Inflammatory macrophage treated with lipopolysaccharide for 4 hours (primary cell): ENCODE measurements around the gene GHR.

Experiments used
- DNase-seq: peaks from one replicate; pipeline ENCODE4 v3.0.0-alpha.2; 2020

Gene GHR

DNA sequence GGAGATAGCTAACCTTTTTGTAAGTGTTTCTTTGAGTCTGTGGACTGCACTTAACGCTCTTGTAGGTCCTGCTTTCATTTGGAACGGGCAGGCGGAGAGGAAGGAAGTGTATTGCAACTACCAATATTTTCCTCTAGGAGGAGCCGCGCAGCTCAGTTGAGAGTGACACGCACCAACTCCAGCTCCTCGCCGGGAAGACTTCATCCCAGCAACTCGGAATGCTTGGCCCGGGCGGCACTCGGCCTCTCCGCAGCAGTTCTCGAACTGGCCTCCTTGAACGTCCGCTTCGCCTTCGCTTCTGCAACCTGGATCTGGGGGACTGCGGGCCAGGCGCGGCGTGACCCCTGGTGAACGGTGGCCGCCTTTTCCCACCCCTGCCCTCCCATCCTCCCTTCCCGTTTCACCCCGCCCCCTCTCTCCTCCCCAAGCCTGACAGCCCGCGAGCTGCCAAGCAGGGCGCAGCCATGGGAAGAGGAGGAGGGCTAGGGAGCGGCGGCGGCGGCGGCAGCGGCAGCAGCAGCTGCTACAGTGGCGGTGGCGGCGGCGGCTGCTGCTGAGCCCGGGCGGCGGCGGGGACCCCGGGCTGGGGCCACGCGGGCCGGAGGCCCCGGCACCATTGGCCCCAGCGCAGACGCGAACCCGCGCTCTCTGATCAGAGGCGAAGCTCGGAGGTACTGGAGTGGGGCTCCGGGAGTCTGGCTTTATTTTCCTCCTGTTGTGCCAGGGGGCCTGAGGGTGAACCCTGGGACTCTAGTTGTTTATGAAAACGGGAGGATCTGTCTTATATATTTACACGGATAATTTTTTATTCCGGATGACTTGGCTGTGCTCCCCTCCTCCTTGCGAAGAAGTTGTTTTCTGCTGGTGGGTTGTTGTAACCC, at the start of gene GHR:
Gene GHR, plus strand, starts transcription at position 155 of the 881 bp plus-strand sequence. CDS start 142,436 bp downstream, outside the sequence.
- DNase-seq, result peak; percentile 59

DNA sequence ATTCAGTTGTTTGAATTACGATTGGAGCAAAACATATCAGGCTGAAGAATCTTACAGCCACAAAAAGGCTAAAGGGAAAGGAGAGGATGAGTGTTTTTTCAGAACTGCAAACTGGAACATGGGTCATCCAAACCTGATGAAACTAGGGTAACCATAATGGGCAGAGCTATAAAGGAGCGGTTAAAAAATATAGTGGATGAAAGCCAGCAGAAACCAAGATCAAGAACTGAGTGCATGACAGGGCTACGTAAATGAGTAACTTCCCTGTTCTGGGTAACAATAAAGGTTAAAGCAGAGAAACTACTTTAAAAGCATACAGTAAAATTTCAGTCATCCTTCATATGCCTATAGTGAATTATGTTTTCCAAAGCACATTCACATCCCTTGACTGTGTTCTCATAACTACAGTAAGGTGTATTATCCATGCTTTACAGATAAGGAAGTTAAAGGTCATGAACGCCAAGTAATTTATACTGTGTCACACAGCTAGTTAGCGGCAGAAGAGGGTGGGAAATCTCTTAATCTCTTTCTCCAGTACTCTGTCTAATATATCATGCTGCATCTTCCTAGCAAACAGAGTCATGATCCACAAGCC, 48.5 kb upstream of the GHR start:
- DNase-seq, result no peak

DNA sequence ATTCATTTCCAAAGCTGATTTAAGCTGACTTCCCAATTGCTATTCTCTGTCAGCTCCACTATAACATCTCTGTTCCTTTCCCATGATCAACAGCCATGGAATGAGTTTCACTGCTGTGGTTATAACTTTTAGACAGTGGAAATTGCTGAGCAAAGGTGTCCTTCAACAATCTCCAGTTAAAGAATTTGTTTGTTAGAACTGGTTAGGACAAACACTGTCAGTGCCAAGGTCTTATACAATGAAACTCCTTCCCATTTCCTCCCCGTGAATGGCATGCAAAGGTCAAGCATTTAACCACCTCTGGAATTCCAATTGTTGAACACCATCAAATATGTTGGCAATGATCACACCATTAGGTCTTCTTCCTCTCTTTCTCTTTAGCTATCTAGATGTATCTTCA, 45.7 kb upstream of the GHR start:
- no peak for DNase-seq

DNA sequence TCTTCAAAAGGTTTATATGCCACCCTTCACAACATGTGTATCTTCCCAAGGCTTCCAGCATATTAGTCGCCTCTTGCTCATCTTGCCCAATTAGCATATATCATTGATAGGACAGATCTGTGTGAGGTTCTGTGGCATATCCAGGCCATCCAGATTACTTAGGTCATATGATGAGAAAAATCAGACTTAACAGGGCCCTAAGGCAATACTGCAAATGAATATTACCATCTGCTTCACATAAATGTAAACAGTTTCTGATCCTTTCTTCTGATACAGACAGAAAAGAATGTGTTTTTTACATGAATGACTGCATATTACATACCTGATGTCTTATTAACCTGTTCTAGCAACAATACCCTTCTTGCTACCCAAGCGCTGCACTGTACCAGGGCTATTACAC, 41.3 kb upstream of the GHR start:
- no peak for DNase-seq

DNA sequence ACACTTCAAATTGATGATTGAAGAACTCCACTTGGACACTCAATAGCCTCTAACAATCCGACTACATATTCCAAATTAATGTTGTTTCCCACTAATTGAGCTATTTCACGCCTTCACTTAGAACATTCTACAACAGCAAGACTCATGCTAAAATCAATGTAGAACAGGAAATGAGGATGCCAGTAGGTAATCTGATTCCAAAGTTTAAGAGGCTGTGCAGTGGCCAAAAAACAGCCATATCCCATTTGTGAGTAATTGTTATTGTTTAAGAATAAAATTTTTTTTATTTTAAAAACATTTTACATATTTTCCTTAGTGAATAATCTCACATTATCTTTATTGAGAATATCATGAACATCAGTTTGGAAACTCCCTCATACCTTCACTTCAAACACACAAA, 35.7 kb upstream of the GHR start:
- DNase-seq, result no peak

DNA sequence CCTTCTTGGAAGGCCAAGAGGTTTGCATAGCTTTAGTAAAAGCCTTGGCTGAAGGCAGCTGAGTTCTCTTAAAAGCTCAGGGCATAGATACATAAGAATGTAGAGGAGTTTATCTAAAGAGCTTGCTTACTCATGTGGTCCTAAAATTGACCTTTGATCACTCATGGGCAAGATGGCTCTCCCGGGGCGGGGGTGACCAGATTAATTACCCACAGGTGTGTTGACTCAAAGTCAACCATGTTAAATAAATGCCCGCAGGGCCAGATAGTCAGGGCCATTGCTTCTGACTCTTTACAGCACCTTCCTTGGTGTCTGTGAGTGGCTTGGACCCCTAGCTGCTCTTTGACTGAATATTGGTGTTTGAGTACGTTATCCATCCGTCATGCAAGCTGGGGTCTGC, 33.1 kb upstream of the GHR start:
- no peak for DNase-seq

DNA sequence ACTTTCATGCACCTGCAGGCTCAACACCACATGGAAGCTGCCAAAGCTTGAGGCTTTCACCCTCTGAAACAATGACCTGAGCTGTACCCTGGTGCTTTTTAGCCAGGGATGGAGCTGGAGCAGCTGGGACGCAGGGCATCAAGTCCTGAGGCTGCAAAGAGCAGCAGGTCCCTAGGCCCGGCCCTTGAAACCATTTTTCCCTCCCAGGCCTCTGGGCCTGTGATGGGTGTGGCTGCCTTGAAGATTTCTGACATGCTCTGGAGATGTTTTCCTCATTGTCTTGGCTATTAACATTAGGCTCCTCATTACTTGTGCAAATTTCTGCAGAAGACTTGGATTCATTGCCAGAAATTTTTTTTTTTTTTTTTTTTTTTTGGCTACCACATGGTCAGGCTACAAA, 30.3 kb upstream of the GHR start:
- DNase-seq, result no peak

DNA sequence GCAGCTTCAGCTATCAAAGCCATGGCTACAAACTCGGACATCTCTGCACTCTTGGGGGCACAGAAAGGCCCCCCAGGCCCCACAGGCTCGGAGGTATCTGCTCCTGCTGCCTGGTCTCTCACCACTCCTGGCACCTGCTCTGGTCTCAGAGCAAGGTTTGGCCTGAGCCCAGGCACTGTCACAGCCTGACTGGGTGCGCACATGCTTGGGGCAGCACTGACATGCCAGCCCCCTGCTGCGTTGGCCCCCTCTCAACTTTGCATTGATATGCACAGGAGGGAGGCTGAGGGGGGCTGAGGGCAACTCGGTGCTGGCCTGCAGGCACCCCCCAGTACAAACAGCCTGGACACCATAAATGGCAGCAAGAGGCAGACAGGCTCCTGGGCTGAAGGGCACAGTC, 27.1 kb upstream of the GHR start:
- no peak for DNase-seq

DNA sequence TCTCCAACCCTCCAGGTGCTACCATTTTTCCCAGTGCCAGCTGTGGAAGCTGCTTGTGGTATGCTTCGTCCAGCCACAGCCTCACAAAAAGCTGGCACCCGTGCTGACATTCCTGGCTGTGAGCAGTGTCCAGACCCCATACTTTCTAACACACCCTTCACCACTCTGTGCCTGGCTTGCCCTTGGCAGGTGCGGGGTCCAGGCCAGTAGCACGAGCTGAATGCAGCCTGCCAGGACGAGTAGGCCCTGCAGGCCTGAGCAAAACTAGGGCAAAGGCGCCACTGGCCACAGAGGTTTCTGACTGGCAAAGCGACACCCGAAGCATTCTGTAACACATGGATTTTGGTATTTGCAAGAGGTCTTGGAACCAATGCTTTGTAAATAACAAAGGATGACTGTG, 26.0 kb upstream of the GHR start:
- no peak for DNase-seq

DNA sequence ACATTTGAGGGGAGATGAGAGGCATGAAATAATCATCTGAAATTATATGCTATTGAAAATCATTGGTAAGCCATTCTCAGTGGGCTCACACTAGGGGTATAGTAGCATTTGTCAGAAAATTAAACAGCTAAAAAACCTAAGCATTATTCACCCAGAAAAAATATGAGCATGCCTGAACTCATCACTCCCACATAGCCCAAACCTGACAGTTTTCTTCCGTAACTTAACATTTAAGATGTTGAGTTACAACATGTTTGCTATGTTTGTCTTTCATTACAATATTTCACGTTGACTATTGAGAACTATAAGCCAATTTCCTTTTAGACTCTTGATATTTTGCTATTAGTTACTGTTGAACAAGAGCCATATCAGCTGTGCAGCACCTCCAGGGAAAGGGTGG, 23.5 kb upstream of the GHR start:
- DNase-seq, result no peak

DNA sequence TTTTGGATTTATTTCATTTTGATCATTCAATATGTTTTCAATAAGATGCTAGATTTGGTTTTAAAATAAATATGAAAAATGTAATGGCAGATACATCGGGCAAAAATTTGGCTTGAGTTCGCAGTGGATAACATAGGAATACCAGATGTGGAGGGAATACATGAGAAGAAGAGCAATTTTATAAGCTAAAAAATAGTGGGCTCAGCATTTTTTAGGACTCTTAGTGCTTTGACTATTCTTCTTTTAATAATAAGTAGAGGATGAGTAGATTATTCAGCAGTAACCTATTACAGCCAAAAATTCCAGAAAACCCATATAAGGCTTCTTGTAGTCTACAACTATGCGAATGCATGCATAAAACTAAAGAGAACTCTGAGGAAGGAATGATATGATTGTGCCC, 22.8 kb upstream of the GHR start:
- DNase-seq, result no peak

DNA sequence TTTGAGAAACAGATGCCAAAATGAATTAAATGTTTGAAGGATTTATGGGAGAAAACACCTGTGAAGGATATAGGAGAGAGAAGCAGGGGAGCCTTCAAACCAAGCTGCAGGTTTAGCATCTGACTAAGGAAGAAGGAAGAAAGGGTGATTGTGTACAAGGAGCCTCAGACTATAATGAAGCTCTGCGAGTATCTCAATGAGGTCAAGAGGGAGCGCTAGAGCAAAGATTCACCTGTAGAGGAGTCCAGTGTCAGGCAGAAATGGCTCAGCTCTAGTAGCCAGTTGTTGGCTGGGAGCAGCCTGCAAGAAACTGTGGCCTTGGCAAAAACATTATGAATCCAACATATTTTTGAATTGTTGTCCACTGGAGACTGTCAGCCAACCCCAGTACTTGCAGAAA, 20.0 kb upstream of the GHR start:
- no peak for DNase-seq

DNA sequence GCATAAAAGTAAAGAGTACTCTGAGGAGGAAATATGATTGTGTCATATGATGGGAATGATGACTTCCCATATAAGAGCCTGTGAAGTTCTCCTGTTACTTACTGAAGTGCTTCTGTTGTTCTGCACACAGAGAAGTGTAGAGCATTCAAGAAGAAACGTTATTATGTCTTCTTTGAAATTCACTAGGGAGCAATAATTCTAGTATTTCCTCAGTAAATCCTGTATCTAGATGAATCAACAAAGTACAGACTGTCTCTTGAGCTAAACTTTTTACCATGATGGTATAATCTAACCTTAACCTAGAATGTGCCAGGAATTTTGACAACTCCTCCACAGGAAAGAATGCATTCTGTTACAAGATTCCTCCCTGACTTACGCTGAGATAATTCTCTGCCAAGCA, 18.9 kb upstream of the GHR start:
- no peak for DNase-seq

DNA sequence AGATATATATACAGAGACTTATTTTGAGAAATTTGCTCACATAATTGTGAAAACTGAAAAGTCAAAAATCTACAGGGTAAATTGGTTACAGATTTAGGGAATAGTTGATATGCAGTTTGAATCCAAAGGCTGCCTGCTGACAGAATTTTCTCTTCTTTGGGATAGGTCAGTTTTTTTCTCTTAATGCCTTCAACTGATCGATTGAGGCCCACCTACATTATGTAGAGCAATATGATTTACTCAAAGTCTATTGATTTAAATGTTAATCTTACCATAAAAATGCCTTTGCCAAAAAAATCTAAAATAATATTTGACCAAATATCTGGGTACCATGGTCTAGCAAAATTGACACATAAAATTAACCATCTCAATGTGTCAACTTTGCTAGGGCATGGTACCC, 3.9 kb upstream of the GHR start:
- DNase-seq, result no peak

DNA sequence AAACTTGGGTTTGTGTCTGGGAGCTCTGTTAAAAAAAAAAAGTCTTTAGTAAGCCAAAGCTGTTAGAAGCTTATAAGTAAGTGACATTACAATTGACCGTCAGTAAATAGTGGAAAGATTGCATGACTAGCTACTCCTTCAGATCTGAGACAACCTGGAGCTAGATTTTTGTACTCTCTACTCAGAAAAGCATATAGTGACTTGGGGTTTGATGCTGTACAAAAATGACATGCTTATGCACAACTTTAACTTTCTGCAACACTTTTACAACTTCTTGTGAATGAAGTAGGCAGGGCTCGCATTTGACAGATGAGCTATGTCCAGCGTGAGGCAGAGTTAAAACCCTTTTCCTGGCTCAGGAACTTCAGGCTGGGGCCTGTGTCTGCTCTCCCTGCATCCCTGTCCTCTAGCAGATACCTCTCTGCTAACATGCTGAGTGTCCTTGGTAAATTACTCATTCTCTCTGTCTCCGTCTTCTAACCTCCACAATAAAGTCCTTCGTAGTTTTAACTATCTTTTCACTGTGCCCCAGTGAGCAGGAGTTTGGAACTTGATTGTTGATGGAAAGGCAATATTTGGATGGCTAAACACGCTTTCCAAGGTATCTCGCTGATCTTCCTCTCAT, 471 bp upstream of the GHR start:
- no peak for DNase-seq

DNA sequence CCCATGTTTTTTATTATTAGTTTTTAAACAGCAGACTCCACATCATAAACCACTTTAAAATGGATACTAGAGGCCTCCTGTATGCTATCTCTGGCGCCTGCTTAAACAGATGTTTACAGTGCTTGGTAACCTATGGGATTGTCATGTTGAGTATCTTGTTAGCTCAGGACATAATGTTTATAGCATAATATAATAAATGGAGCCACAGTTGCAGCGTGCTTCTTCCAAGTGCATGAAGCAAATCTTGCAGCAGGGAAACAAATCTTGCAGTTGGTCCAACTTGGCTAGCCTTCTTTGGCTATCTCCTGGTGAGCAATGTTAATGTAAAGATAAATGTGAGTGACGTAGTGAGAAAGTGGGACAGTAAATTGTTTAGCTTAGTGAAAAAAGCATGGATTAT, 2.8 kb downstream of the GHR start:
- no peak for DNase-seq

DNA sequence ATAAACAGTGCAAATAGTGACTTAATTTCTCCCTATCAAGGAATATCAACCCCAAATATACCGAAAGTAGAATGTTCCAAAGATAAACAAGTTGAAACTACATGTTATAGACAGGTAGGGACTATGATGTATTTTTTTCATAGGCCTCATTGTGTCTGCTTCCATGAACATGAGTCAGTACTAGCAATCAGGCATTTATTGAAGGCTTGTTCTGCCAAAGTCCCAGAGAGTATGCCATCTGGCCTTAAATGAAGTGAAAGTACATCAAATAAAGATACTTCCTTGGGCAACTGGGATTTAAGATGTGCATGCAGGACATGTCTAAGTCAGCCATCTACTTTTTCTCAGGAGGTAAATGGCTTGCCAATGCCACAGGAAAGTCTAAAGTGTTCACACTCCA, 6.5 kb downstream of the GHR start:
- no peak for DNase-seq

DNA sequence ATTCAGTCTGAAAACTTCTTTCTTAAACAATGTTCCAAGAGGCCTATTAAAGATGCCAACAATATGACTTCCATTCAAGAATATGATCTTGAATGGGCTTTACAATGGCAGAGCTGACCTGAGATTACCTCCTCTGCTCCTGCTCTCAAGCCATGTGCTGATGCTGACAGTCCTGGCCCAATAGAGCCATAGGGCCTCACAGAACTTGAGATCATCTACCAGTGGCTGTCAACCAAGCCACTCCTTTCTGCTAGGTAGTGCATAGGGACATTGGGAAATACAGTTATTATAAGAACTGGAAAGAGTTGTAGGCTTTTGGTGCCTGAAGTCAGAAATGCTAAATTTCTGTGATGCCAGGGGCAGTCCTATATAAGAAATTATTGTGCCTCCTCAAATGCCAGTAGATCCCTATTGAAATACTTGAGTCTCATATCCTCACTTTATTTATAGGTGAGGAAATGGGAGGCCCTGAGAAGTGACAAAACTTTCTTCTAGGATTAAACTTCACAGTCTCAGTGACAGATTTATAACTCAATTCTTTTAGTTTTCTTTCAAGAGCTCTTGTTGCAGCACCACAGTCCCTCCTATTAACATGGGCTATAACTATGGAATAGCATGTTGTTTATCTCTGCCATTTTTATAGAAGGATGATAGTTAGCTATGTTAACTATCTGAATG, 10.9 kb downstream of the GHR start:
- DNase-seq, result no peak

DNA sequence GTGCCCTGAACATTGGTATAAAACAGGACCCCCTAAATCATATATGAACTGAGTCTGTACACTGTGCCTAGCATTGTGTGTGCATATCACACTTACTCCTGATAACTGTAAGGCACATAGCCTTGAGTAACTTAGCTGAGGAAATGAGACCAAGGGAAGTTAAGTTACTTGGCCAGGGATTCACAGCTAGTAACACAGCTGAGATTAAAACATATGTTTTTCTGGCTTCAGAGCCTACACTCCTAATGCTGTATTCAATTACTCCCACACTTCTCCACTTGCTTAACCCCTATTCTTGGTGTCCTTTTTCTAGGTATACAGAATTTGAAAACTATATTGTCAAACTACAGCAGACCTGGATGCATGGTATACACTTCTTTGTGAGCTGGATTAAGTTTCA, 12.8 kb downstream of the GHR start:
- DNase-seq, result no peak

DNA sequence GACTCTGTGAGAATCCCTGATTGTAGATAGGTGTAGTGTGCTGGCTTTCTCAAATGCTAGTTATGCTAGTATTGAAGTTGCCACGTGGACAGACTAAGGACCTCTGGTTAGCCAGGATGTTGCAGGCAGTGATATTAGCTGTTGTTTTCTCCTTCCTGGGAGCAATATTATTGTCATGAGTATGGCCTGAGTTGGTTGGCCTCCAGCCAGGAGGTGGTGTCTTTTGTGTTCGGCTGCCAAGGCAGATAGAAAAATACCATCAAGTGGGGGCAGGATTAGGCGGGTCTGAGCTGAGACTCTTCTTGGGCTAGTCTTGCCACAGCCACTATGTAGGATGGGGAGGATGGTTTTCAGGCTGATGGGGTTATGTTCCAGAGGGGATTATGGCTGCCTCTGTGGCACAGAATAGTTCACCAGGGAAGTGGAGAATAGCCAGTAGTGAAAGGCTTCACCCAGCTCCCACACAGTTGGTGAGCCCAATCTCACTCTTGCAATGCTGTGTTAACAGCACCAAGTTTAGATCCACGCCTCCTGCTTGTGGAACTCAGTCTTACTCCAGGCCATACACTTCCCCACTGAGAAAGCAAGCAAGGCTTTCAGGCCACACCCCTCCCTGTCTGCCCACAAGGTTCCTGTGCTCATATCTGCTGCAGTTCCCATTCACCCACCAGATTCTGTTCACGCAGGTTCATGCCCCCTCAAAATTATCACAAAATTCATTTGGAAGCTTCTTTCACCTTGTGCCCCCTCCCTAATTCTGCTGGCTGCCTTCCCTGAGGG, 31.2 kb downstream of the GHR start:
- no peak for DNase-seq

DNA sequence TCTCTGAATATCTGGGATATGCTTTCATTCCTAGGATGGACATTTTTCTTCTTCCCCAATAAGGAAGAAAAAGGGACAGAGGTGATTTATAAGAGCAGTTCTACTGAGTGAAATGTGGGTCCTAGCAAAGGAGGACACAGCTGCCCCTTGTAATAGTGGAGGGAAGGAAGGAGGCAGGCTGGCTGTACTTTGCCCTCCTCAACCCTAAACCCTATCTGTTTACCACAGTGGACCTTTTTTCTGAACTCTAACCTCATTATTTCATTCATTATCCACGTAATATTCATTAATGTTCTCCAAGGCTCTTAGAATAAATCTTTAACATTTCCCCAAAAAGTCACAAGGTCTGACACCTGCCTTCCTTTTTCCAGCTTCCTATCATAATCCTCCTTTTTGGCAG, 37.8 kb downstream of the GHR start:
- DNase-seq, result no peak

DNA sequence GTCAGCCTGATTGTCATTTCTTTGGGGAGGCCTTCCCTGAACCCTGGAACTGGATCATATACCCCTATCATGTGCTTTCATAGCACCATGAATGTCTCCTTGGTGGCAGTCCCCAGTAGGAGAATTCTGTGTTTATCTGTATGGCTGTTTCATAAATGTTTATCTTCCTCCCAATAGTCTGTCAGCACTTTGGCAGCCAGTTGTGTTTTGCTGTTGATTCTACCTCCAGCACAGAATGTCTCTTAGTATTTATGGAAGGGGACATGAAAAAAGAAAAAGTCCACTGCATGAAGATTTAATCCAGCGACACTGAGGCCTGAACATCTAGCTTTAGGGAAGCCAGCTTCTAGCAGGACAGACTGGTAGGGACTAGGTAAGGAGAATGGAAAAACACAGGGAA, 38.3 kb downstream of the GHR start:
- no peak for DNase-seq

DNA sequence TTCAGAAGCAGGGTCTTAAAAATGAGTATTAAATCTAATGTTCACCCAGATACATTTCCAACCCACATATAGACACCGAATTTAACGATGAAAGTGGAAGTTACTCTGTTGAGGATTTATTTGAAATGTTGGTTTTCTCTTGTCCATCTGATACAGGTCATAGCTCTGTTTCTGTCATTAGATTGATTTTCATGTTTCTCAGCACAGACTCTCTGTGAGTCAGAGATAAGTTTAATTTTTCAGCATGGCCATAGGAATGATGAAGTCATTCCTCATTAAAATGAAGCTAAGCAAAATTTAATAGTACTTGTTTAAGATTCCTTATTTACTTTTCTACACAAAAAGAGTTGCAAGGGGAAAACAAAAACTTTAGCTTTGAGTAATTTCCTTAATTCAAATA, 38.8 kb downstream of the GHR start:
- no peak for DNase-seq
